ENCODE measurements around the gene ISG20L2.

ISG20L2 gene

DNA sequence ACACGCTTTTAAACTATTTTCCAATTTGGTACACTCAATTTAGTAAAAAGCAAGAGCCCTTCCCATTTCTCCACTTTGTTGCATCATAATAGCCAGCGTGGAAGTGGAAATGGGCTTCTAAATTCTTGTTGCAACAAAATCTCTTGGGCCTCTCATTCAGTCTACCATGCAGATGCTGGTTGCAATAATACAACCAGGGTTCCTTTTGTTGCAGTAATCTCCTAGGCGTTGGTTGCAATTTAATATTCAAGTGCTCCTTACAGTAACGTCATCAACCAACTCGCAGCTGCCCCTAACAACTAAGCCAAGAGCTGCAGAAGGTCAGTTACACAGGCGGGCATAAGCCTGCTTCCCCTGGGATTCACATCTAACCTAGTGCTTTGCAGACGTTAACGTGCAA, 25.7 kb upstream of the ISG20L2 start:
- DNase-seq, result no peak
- Histone ChIP-seq H3K27ac (ENCODE audit: insufficient read depth, low read length, poor library complexity, severe bottlenecking) (no peak overlapping the region), H3K9me3 (ENCODE audit: control insufficient read depth, low read length) (no peaks in the 10 kb centered on the region), H3K4me3 (ENCODE audit: insufficient read depth, low read depth, low read length, poor library complexity, severe bottlenecking) (no peak overlapping the region), H3K4me1 (ENCODE audit: control insufficient read depth, insufficient read depth, low read length, poor library complexity, severe bottlenecking) (peaks cover 23% of the 10 kb centered on the region), H3K36me3 (ENCODE audit: control insufficient read depth, insufficient read depth, low read length) (no peaks in the 10 kb centered on the region), H3K27me3 (replicated peaks; ENCODE audit: control insufficient read depth, insufficient read depth, low read length, poor library complexity, severe bottlenecking) (no peaks in the 10 kb centered on the region)

DNA sequence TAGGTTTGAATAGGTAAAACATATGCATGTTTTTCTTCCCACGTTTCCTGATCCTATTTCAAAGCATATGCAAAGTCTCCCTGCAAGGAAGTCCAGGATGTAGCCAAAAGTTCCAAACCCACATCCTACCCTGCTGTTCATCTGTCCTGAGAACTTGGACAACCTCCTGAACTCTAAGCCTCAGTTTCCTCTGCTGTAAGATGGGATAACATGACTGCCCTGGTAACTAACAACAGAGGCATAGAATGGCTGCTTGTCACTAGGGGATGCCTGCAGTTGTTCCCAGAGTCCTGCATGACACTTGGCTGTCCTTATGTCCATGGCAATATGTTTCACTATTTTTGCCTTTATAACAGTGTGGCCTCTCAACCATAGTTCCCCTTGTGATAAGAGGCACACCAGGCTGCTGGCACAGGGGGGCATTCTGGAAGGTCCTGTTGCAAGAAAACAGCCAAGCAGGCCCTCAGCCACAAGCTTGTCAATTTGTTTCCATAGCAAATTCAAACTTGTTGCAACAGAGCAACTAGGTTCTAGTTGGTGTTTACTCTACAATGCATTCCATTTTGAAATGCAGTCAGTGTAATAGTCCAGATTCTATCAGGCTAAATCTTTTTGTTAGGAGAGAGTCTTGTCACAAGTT, 24.4 kb upstream of the ISG20L2 start:
- Histone ChIP-seq H3K4me3 (ENCODE audit: insufficient read depth, low read depth, low read length, poor library complexity, severe bottlenecking) (no peak overlapping the region), H3K36me3 (ENCODE audit: control insufficient read depth, insufficient read depth, low read length) (no peaks in the 10 kb centered on the region), H3K27me3 (replicated peaks; ENCODE audit: control insufficient read depth, insufficient read depth, low read length, poor library complexity, severe bottlenecking) (no peaks in the 10 kb centered on the region), H3K9me3 (ENCODE audit: control insufficient read depth, low read length) (no peaks in the 10 kb centered on the region), H3K4me1 (ENCODE audit: control insufficient read depth, insufficient read depth, low read length, poor library complexity, severe bottlenecking) (peaks cover 36% of the 10 kb centered on the region), H3K27ac (ENCODE audit: insufficient read depth, low read length, poor library complexity, severe bottlenecking) (no peak overlapping the region)
- DNase-seq, result no peak

- DNase-seq, result peak; percentile 93 to 96 (median 96)
- peaks cover 45% of the 10 kb centered on the region for H3K4me1 ChIP-seq (ENCODE audit: control insufficient read depth, insufficient read depth, low read length, poor library complexity, severe bottlenecking)
- peak overlapping the region; percentile 88 for H3K4me3 ChIP-seq (ENCODE audit: insufficient read depth, low read depth, low read length, poor library complexity, severe bottlenecking)
- no peaks in the 10 kb centered on the region for H3K27me3 ChIP-seq (replicated peaks; ENCODE audit: control insufficient read depth, insufficient read depth, low read length, poor library complexity, severe bottlenecking)
- no peaks in the 10 kb centered on the region for H3K36me3 ChIP-seq (ENCODE audit: control insufficient read depth, insufficient read depth, low read length)
- peak overlapping the region; percentile 87 for H3K27ac ChIP-seq (ENCODE audit: insufficient read depth, low read length, poor library complexity, severe bottlenecking)
- no peaks in the 10 kb centered on the region for H3K9me3 ChIP-seq (ENCODE audit: control insufficient read depth, low read length)
Measured at GRCh38 chr1:156751757-156752481, 23.4 kb upstream of the ISG20L2 start.

DNA sequence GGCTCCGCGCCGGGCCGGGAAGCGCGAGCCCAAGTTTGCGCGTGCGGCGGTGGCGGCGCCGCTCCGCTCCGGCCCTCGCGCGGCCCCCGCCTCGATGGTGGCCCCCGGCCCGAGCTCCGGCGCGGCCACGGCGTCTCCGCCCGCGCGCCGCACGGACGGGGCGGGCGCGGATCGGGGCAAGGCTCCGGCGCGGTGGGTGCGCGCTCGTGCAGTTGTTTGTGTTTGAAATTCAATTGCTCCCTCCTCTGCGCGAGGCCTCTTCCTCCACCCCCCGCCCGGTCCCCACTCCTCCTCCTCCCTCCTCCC, 22.8 kb upstream of the ISG20L2 start, which contains the start of gene HDGF:
Gene HDGF (minus strand): TSS at position 225 of the 306 bp plus-strand sequence. CDS start 246 bp downstream, outside the sequence.
- Histone ChIP-seq H3K9me3 (ENCODE audit: control insufficient read depth, low read length) (no peaks in the 10 kb centered on the region), H3K36me3 (ENCODE audit: control insufficient read depth, insufficient read depth, low read length) (no peaks in the 10 kb centered on the region), H3K4me3 (ENCODE audit: insufficient read depth, low read depth, low read length, poor library complexity, severe bottlenecking) (peak within 1 kb of the TSS; percentile 95), H3K4me1 (ENCODE audit: control insufficient read depth, insufficient read depth, low read length, poor library complexity, severe bottlenecking) (peaks cover 51% of the 10 kb centered on the region), H3K27ac (ENCODE audit: insufficient read depth, low read length, poor library complexity, severe bottlenecking) (peak within 1 kb of the TSS; percentile 87), H3K27me3 (replicated peaks; ENCODE audit: control insufficient read depth, insufficient read depth, low read length, poor library complexity, severe bottlenecking) (no peaks in the 10 kb centered on the region)
- no peak for DNase-seq

DNA sequence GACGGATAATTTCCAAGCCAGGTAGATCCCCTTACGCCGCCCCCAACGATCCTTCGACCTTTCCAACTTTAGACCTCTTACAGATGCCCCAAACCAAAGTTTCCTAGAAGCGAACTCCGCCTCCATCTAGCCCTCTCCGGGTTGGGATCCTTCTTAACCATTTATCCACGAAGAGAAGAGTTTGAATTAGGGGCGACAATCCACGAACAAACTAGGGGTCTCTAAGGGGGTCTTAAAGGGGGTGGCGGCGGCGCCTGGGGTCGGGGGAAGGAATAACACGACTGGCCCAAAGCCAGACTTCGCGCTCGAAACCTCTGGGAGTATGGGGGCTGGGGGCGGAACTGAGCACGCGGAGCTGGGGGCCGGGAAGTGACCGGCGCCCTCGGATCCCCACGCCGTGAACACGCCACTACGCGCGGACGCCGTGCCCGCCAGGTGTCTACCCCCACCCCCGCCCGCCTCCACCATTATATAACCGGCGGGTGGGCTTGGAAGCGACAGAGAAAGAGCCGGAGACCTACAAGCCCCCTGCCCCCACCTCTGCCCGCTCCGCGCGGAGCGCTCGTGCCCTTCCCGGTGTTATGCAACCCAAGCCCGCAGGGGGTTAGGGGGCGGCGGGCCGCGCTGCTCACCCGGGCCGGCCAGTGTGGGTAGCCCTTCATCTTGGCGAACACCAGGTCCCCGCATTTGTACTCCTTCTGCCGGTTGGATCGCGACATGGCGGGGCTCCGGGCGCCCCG, 22.3 kb upstream of the ISG20L2 start:
- H3K4me1 ChIP-seq (ENCODE audit: control insufficient read depth, insufficient read depth, low read length, poor library complexity, severe bottlenecking), result peaks cover 53% of the 10 kb centered on the region
- no peaks in the 10 kb centered on the region for H3K36me3 ChIP-seq (ENCODE audit: control insufficient read depth, insufficient read depth, low read length)
- H3K9me3 ChIP-seq (ENCODE audit: control insufficient read depth, low read length), result no peaks in the 10 kb centered on the region
- no peaks in the 10 kb centered on the region for H3K27me3 ChIP-seq (replicated peaks; ENCODE audit: control insufficient read depth, insufficient read depth, low read length, poor library complexity, severe bottlenecking)
- peak overlapping the region; percentile 95 for H3K4me3 ChIP-seq (ENCODE audit: insufficient read depth, low read depth, low read length, poor library complexity, severe bottlenecking)
- DNase-seq, result peak in 1 of 3 donors; percentile 20
- peak overlapping the region; percentile 77 for H3K27ac ChIP-seq (ENCODE audit: insufficient read depth, low read length, poor library complexity, severe bottlenecking)

DNA sequence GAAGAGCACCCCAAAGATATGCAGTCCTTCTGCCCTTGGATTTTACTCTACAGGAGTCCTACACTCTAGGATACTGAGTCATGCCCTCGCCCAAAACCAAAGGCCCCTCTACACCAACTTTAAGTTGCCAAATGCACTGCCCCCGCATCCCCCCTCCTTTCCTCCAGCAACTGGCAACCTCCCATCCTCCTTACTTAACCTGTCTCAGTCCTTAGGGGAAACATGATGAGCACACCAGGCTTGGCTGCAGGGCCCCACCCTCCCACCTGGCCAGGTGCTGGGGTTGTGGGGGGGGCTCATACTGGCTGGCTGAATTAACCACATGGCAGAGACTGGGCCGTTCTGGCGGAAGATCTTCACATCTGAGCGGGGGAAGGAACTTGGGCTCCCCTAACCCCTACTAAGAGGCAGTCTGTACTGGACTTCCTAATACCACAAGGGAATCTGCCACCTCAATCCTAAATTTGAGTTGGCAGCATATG, 21.7 kb upstream of the ISG20L2 start:
- H3K27me3 ChIP-seq (replicated peaks; ENCODE audit: control insufficient read depth, insufficient read depth, low read length, poor library complexity, severe bottlenecking), result no peaks in the 10 kb centered on the region
- peaks cover 56% of the 10 kb centered on the region for H3K4me1 ChIP-seq (ENCODE audit: control insufficient read depth, insufficient read depth, low read length, poor library complexity, severe bottlenecking)
- no peaks in the 10 kb centered on the region for H3K9me3 ChIP-seq (ENCODE audit: control insufficient read depth, low read length)
- H3K36me3 ChIP-seq (ENCODE audit: control insufficient read depth, insufficient read depth, low read length), result peaks cover 3% of the 10 kb centered on the region
- H3K4me3 ChIP-seq (ENCODE audit: insufficient read depth, low read depth, low read length, poor library complexity, severe bottlenecking), result peak overlapping the region; percentile 95
- DNase-seq, result no peak
- H3K27ac ChIP-seq (ENCODE audit: insufficient read depth, low read length, poor library complexity, severe bottlenecking), result peak overlapping the region; percentile 77

DNA sequence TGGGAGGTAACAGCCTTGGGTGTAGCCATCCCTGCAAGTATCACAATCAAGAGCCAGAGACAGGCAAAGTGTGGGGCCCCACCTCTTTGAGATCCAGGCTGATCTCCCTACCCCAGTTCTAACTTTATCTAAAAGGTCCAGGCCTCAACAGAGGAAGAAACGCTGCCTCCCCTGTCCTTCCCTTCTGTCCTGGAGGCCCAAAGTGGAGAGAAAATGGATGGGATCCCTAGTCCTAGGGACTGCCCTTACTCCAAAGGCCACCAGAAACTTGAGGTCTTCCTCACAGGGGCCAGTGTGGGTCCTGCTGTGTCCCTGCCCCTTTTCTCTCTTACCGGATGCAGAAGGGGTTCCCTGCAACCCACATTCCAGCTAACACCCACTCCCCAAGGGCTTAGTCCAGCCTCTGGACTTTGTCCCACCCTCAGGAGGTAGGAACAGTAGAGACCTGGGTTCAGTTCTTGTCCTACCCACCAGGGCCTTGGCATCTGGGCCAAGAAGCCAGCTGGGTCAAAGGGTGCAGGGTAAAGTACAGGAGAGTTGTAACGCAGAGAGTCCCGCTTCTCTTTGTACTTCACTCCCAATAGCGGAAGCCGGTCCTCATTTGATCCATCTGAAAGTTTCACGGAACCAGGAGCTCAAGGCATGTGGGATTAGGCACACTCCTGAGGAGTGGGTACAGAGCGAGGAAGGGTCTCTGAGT, 21.0 kb upstream of the ISG20L2 start:
- peak overlapping the region; percentile 77 for H3K27ac ChIP-seq (ENCODE audit: insufficient read depth, low read length, poor library complexity, severe bottlenecking)
- H3K4me3 ChIP-seq (ENCODE audit: insufficient read depth, low read depth, low read length, poor library complexity, severe bottlenecking), result peak overlapping the region; percentile 95
- no peak for DNase-seq
- H3K36me3 ChIP-seq (ENCODE audit: control insufficient read depth, insufficient read depth, low read length), result peaks cover 10% of the 10 kb centered on the region
- H3K27me3 ChIP-seq (replicated peaks; ENCODE audit: control insufficient read depth, insufficient read depth, low read length, poor library complexity, severe bottlenecking), result no peaks in the 10 kb centered on the region
- H3K9me3 ChIP-seq (ENCODE audit: control insufficient read depth, low read length), result no peaks in the 10 kb centered on the region
- H3K4me1 ChIP-seq (ENCODE audit: control insufficient read depth, insufficient read depth, low read length, poor library complexity, severe bottlenecking), result peaks cover 56% of the 10 kb centered on the region

DNA sequence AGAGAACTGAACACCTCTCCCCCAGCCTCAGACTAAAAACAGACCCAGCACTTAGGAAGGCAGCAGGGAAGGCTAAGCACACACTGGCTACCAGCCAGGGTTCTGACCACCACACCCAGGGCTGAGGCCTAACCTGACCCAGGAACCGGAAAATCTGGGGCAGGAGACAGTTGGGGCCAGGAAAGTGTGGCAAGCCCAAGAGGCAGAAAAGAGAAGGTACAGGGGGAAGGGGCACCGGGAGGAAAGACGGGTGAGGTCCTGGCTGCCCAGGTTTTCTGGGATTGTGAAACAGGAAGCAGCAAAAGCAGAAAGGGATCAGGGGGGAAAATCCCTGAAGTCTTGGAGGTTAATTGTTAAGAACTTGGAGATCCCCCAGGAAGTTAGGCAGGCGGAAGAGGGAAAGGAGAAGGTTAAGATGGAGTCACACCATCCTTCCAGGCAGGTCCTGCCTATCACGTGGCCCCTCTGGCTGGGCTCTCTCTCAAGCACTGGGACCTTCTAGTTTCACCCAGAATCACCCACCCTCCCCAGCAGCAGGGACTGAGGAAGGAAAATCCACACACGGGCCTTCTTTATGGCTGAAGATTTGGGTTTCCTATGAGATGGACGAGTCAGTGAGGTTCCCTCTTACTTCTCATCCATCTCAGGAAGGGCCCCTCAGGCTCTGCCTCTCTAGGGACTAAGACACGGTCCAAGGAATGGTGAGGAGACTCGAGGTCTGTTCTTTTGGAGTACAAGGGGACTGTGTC, 20.3 kb upstream of the ISG20L2 start:
- peak overlapping the region; percentile 95 for H3K4me3 ChIP-seq (ENCODE audit: insufficient read depth, low read depth, low read length, poor library complexity, severe bottlenecking)
- peaks cover 56% of the 10 kb centered on the region for H3K4me1 ChIP-seq (ENCODE audit: control insufficient read depth, insufficient read depth, low read length, poor library complexity, severe bottlenecking)
- H3K9me3 ChIP-seq (ENCODE audit: control insufficient read depth, low read length), result no peaks in the 10 kb centered on the region
- H3K27me3 ChIP-seq (replicated peaks; ENCODE audit: control insufficient read depth, insufficient read depth, low read length, poor library complexity, severe bottlenecking), result no peaks in the 10 kb centered on the region
- no peak for DNase-seq
- H3K36me3 ChIP-seq (ENCODE audit: control insufficient read depth, insufficient read depth, low read length), result peaks cover 15% of the 10 kb centered on the region
- H3K27ac ChIP-seq (ENCODE audit: insufficient read depth, low read length, poor library complexity, severe bottlenecking), result peak overlapping the region; percentile 77

Data from effector memory CD4-positive, alpha-beta T cell (primary cell).